GM21526 (cell line): ENCODE data around the gene CST3.
"Not testable (repeated sequence)": the region's sequence is repeated elsewhere in the genome, so short reads cannot be mapped to it uniquely, and the experiment has no call there.

ENCODE experiments used
- ATAC-seq: cut with Tn5 transposase; IDR thresholded peaks from one replicate; pipeline ENCODE4 v1.9.1; 2021; ENCODE audit warnings: moderate library complexity; ENCODE audit not compliant: unreplicated experiment, low FRiP score

CST3 gene

DNA sequence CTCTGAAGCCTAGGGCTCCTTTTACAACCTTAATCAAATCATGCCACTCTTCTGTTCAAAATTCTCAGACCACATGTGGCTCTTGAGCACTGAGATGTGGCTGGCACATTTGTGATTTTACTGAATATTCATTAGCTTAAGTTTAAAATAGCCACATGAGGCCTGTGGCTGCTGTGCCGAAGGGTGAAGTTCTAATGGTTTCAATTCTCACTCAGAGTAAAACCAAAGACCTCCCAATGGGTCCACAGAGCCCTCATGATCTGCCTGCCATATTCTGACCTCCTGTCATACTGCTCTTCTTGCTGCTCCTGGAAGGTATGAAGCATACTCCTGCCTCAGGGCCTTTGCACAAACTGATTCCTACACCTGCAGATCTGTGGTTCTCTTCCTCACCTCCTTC lies 7.8 kb upstream of the CST3 start:
- no peak for ATAC-seq

- ATAC-seq = no peak
Measured at GRCh38 chr20:23644164-23644563, 6.4 kb upstream of the CST3 start.

- no peak for ATAC-seq
Measured at GRCh38 chr20:23643659-23644058, 5.9 kb upstream of the CST3 start.

GRCh38 chr20:23641936-23642751 lies 4.4 kb upstream of the CST3 start:
- no peak for ATAC-seq

- ATAC-seq = no peak
Measured at GRCh38 chr20:23640671-23641667, 3.2 kb upstream of the CST3 start.

- no peak for ATAC-seq
Measured at GRCh38 chr20:23640018-23640601, 2.4 kb upstream of the CST3 start.

DNA sequence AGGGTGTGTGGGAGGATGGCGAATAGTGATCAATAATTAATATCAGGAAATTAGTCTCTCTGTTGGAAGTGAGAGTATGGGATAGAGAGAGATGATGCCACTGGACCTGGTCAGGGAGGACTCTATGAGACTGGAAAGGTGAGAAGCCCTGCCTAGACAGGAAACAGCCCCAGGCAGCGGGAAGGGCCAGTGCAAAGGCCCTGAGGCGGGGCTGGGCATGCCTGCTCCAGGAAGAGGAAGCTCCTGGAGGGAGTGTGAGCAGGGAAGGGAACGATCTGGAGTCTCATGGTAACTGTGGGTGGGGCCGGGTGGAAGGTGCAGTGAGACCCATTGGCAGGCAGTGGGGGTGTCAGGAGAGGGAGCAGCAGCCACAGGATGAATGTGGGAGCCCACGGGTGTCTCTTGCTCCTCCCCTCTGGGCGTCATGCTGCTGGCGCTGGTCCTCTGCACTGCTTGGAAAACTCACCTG lies 1.8 kb upstream of the CST3 start:
- ATAC-seq = no peak

- no peak for ATAC-seq
Measured at GRCh38 chr20:23638309-23638708, 554 bp upstream of the CST3 start.

- ATAC-seq = no peak
Measured at GRCh38 chr20:23636908-23637281, 860 bp downstream of the CST3 start.

DNA sequence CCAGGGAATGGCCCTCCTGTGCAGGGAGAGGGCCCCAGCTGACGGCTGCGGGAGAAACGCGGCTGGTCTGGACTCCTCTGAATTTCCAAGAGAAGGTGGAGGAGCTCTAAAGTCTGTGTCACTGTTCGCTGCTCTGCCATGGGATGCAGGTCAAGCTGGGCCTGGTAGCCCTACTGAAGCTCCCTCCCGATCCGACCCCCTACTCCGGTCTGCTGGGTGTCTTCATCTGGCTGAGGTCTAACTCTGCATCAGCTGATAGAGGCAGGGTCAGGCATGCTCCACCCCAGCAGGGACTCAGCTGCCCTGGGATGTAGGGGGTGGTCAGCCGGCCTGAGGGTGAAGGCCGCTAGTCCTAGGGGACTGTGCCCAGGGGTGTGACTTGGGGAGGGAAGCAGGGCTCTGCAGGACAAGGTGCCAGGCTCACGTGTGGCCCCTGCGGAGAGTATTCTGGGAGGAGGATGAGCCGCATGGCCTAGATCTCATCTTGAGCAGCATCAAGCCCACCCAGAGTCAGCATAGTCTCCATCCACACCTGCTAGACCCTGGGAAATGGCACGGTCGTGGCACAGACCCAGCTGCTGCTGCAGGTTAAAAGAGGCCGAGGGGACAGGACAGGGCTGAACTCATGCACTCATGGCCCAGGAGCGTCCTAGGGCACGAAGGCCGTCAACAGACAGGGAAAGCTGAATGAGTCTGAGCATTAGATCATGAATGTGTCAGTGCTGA lies 1.4 kb downstream of the CST3 start:
- no peak for ATAC-seq

DNA sequence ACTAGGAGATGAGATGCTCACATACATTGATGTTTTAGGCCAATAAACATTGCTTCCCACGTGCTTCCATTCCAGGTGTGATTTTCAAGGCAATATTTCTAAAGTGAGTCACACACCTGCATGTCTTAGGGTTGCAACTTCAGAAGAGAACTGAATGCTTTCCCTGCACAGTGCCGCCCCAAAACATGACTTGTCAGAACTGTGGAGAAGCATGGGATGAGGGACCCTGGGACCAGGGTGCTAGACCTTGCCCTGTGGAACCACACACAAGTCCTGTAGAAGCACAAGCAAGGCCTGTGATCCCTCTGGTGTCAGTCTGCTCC lies 2.0 kb downstream of the CST3 start:
- not testable (repeated sequence) for ATAC-seq

- ATAC-seq = no peak
Measured at GRCh38 chr20:23634985-23635767, 2.6 kb downstream of the CST3 start.

DNA sequence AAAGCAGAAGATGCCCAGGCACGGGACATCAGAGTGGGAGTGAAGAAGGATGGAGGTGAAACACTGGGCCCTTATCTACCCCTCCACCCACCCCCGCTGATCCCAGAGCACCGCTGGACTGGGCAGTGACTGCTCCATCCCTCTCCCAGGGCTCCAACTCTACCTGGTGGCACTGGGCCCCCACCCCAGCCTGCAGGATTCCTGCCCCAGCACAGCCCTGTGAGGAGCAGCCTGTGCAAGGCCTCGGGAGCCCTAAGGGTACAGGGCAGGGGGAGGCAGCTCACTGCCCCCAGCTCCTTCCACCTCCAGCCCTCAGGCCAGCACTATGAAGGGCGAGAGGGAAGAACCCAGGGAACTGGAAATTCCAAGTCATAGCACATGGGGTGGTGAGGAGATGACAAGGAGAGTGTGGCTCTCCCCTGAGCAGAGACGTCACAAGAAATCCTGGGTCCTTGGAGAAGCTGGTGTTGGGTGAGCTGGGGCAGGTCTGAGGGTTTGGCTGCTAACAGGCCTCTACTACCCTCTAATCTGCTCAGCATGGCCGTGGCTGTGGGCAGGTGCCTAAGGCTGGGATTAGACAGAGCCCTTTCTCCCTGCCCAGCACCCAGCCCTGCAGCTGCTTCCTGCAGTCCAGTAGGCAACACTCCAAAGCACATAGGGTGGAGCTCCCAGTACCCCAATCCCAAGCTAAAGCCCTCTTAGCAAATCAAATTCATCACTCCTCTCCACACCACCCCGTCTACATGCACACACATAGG lies 3.5 kb downstream of the CST3 start:
- no peak for ATAC-seq

- ATAC-seq = no peak
Measured at GRCh38 chr20:23632711-23633573, 4.8 kb downstream of the CST3 start.

- no peak for ATAC-seq
Measured at GRCh38 chr20:23631981-23632710, 5.6 kb downstream of the CST3 start.

DNA sequence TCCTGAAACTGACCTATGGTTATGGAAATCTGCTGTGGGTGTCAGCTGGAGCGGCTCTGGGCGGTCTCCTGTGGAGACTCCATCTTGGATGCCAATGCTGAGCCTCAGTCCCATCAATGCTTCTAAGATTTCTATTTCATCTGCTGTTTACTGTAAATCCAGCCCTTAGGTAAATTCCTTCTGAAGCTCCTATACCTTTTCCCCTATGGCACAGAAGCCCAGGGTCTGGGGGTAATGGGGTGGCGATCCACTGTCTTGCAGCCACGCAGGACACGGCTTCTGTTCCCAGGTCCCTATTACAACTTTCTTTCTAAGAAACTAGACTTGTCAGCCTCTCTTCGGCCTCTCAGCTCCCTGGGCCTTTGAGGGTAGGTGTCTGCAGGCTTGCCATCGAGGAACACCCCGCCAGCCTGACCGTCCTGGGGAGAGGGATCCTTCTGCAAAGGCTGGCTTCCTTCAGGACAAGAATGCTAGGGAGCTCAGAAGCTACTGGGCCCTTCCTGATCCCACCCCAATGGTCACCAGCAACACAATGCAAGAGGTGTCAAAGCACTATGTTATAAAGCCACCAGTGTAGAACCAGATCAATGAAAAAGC lies 6.4 kb downstream of the CST3 start:
- no peak for ATAC-seq

DNA sequence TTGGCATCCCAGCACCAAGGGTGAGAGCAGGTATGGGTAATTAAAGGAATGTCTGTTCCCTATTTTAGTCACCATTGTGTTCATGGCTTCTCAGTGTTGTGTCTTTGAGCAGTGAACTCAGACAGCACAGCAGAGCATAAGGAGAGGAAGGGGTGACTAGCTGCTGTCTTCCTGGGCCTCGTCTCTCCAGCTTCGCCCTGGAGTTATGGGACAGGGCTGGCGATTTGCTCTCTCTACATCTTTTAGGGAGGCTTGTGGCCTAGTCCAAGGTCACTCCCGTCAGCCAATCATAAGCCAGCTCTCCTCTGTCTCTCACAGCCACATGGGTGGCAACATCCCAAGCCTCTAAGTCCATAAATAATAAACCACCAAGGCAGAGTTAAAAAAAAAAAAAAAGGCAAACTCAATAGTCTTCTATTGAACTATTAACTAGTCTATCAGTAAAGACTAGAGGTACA lies 7.3 kb downstream of the CST3 start:
- ATAC-seq = no peak
